Neuronal stem cell (in vitro differentiated cells): ENCODE measurements around the gene AMBRA1.

ENCODE experiments used
- DNase-seq: peaks from one replicate; pipeline ENCODE4 v3.0.0-alpha.2; 2013; ENCODE audit warnings: low spot score
- H2AFZ ChIP-seq: one replicate; pipeline ENCODE4 v1.6.1; 2013; ENCODE audit warnings: mild to moderate bottlenecking, low read length, inconsistent platforms
- H2AK5ac ChIP-seq: 2 replicates; pipeline ENCODE4 v1.6.1; 2013; ENCODE audit warnings: low read depth, mild to moderate bottlenecking, inconsistent platforms, low read length, moderate library complexity, mixed read lengths
- H2BK120ac ChIP-seq: 2 replicates; pipeline ENCODE4 v1.6.1; 2013; ENCODE audit warnings: low read depth, mild to moderate bottlenecking, inconsistent platforms, low read length, moderate library complexity, mixed read lengths
- H2BK12ac ChIP-seq: one replicate; pipeline ENCODE4 v1.6.1; 2013; ENCODE audit warnings: low read length, inconsistent platforms
- H2BK15ac ChIP-seq: 2 replicates; pipeline ENCODE4 v1.6.1; 2013; ENCODE audit warnings: mild to moderate bottlenecking, low read length, inconsistent platforms, mixed read lengths
- H2BK5ac ChIP-seq: one replicate; pipeline ENCODE4 v1.6.1; 2013; ENCODE audit warnings: inconsistent platforms, mild to moderate bottlenecking, low read length, moderate library complexity
- H3K14ac ChIP-seq: one replicate; pipeline ENCODE4 v1.6.1; 2013; ENCODE audit warnings: low read length, inconsistent platforms
- H3K18ac ChIP-seq: 2 replicates; pipeline ENCODE4 v1.6.1; 2013; ENCODE audit warnings: low read length, inconsistent platforms
- H3K23ac ChIP-seq: 2 replicates; pipeline ENCODE4 v1.6.1; 2013; ENCODE audit warnings: low read depth, mild to moderate bottlenecking, mixed read lengths, low read length, inconsistent platforms; ENCODE audit not compliant: poor library complexity
- H3K27ac ChIP-seq: replicated peaks from 3 replicates; pipeline ENCODE4 v1.5.1; 2013; ENCODE audit warnings: low read length, inconsistent platforms
- H3K27me3 ChIP-seq, 3 experiments: 2 replicates each; pipeline ENCODE4 v1.6.1; 2013; ENCODE audit warnings: low read length in 3 of 3, mild to moderate bottlenecking in 2 of 3, inconsistent platforms in 1 of 3, low read depth in 1 of 3, mixed read lengths in 1 of 3, moderate library complexity in 1 of 3; ENCODE audit not compliant: control insufficient read depth in 3 of 3, insufficient read depth in 3 of 3
- H3K36me3 ChIP-seq, 2 donors: replicated peaks in 1 of 2; 2 replicates each; pipeline ENCODE4 v1.6.1; 2013; ENCODE audit warnings: low read length in 2 of 2; ENCODE audit not compliant: control insufficient read depth in 2 of 2, insufficient read depth in 2 of 2
- H3K4ac ChIP-seq: 2 replicates; pipeline ENCODE4 v1.6.1; 2013; ENCODE audit warnings: inconsistent platforms, mild to moderate bottlenecking, low read length, moderate library complexity
- H3K4me1 ChIP-seq, 2 donors: 1 replicate in 1 of 2; 2 replicates in 1 of 2; pipeline ENCODE4 v1.6.1; 2013; ENCODE audit warnings: low read length in 2 of 2, low read depth in 1 of 2; ENCODE audit not compliant: control insufficient read depth in 2 of 2, insufficient read depth in 1 of 2
- H3K4me2 ChIP-seq: one replicate; pipeline ENCODE4 v1.6.1; 2013; ENCODE audit warnings: mild to moderate bottlenecking, low read length, inconsistent platforms; ENCODE audit not compliant: insufficient read depth, poor library complexity, severe bottlenecking
- H3K4me3 ChIP-seq, 2 donors: 2 replicates each; pipeline ENCODE4 v1.5.1; 2013; ENCODE audit warnings: low read length in 2 of 2, mild to moderate bottlenecking in 2 of 2, inconsistent platforms in 1 of 2, moderate library complexity in 1 of 2
- H3K79me1 ChIP-seq: one replicate; pipeline ENCODE4 v1.6.1; 2013; ENCODE audit warnings: low read depth, mild to moderate bottlenecking, inconsistent platforms, low read length, moderate library complexity
- H3K9ac ChIP-seq: one replicate; pipeline ENCODE4 v1.6.1; 2013; ENCODE audit warnings: mild to moderate bottlenecking, low read depth, low read length, inconsistent platforms; ENCODE audit not compliant: poor library complexity
- H3K9me3 ChIP-seq, 2 donors: replicated peaks in 1 of 2; 2 replicates each; pipeline versions ENCODE3 to v1.6.1; 2013; ENCODE audit warnings: low read length in 2 of 2, mild to moderate bottlenecking in 2 of 2, inconsistent platforms in 1 of 2, low read depth in 1 of 2, mixed read lengths in 1 of 2, moderate library complexity in 1 of 2; ENCODE audit not compliant: control insufficient read depth in 2 of 2, insufficient read depth in 1 of 2
- H4K8ac ChIP-seq: one replicate; pipeline ENCODE4 v1.6.1; 2013; ENCODE audit warnings: low read depth, mild to moderate bottlenecking, inconsistent platforms, low read length, moderate library complexity
- H4K91ac ChIP-seq: one replicate; pipeline ENCODE4 v1.6.1; 2013; ENCODE audit warnings: low read length, low read depth, mild to moderate bottlenecking, inconsistent platforms; ENCODE audit not compliant: poor library complexity
- WGBS, 2 donors: extraction: QIAGEN DNeasy Blood & Tissue Kit; methylation state at CpG; one replicate each; pipeline ENCODE4 v1.1.7; 2013; ENCODE audit warnings: missing lambda C conversion rate in 2 of 2, mixed read lengths in 1 of 2; ENCODE audit not compliant: insufficient read length in 2 of 2, insufficient replicate concordance in 1 of 2; ENCODE audit errors: extremely low coverage in 2 of 2; 5-methylcytosine and 5-hydroxymethylcytosine counted together

The AMBRA1 gene

DNA sequence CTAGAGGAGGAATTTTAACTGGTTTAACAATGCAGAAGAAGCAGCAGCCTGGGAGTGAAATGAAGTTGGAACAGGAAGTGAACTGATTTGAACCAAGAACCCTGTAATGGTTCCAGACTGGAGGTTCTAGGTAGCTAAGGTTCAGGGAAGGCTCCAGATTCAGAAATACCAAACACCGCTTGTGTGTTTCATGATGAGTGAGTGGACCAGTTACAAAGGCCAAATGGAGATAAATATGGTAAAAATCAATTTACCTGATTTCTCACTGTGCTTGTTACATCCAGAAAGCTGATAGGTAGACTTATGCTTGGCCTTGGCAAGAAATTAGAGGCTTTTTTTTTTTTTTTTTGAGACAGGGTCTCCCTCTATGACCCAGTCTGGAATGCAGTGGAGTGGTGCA is 36.4 kb upstream of the AMBRA1 start:
- H3K18ac ChIP-seq = no peak overlapping the region
- no peak overlapping the region for H3K14ac ChIP-seq
- H2BK5ac ChIP-seq = no peak overlapping the region
- peaks cover 4% of the 10 kb centered on the region for H3K79me1 ChIP-seq
- H3K27me3 ChIP-seq = no peaks in the 10 kb centered on the region
- H3K23ac ChIP-seq = no peak overlapping the region
- H2AK5ac ChIP-seq = no peak overlapping the region
- no peaks in the 10 kb centered on the region for H3K4me1 ChIP-seq
- WGBS, 2 donors = no CpG with 5 or more reads among the region's 1 CpG
- H3K4me3 ChIP-seq = no peak overlapping the region
- H3K9ac ChIP-seq = no peak overlapping the region
- no peak overlapping the region for H2BK15ac ChIP-seq
- H4K91ac ChIP-seq = no peak overlapping the region
- no peak overlapping the region for H2BK12ac ChIP-seq
- H3K9me3 ChIP-seq = no peaks in the 10 kb centered on the region
- no peak for DNase-seq
- H2AFZ ChIP-seq = no peak overlapping the region
- H3K36me3 ChIP-seq = peaks cover 4 to 59% of the 10 kb centered on the region in 2 donors
- no peak overlapping the region for H3K4me2 ChIP-seq
- H3K4ac ChIP-seq = no peak overlapping the region
- no peak overlapping the region for H4K8ac ChIP-seq
- no peak overlapping the region for H3K27ac ChIP-seq
- H2BK120ac ChIP-seq = no peak overlapping the region

DNA sequence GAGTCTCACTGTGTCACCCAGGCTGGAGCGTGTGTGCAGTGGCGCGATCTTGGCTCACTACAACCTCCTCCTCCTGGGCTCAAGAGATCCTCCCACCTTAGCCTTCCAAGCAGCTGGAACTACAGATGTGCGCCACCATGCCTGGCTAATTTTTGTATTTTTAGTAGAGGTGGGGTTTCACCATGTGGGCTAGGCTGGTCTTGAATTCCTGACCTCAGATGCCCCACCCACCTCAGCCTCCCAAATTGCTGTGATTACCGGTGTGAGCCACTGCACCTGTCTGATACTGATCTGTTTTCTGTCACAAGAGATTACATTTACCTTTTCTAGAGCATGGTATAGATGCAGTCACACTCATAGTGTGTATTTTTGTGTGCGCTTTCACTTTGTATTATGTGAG is 35.1 kb upstream of the AMBRA1 start:
- no peaks in the 10 kb centered on the region for H3K27me3 ChIP-seq
- no peak for DNase-seq
- H4K8ac ChIP-seq = no peak overlapping the region
- no peak overlapping the region for H3K23ac ChIP-seq
- no peaks in the 10 kb centered on the region for H3K9me3 ChIP-seq
- no peak overlapping the region for H4K91ac ChIP-seq
- no peak overlapping the region for H2AFZ ChIP-seq
- no CpG with 5 or more reads among the region's 6 CpGs for WGBS, 2 donors
- no peak overlapping the region for H2BK5ac ChIP-seq
- no peak overlapping the region for H3K9ac ChIP-seq
- no peak overlapping the region for H3K4me3 ChIP-seq
- H3K14ac ChIP-seq = no peak overlapping the region
- no peaks in the 10 kb centered on the region for H3K4me1 ChIP-seq
- no peak overlapping the region for H2BK12ac ChIP-seq
- H2BK120ac ChIP-seq = no peak overlapping the region
- H2AK5ac ChIP-seq = no peak overlapping the region
- peaks cover 4 to 71% of the 10 kb centered on the region in 2 donors for H3K36me3 ChIP-seq
- no peak overlapping the region for H3K4ac ChIP-seq
- H3K18ac ChIP-seq = no peak overlapping the region
- H3K27ac ChIP-seq = no peak overlapping the region
- no peak overlapping the region for H2BK15ac ChIP-seq
- H3K79me1 ChIP-seq = peaks cover 7% of the 10 kb centered on the region
- no peak overlapping the region for H3K4me2 ChIP-seq

DNA sequence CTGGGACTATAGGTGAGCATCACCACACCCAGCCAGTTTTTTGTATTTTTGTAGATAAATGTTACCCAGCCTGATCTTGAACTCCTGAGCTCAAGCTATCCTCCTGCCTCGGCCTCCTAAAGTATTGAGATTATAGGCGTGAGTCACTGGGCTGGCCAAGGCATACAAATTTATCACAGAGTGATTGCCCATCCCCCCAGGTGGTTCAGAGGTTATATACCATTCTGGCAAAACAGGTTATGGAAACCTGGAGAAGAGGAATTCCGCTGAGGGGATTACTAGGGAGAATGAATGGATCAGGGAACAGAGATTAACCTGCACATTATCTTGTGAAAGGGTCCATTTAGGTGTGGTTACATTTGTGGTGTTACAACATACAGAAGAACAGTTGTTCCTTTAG is 31.6 kb upstream of the AMBRA1 start:
- no peak overlapping the region for H3K14ac ChIP-seq
- H3K36me3 ChIP-seq = peaks cover 4 to 72% of the 10 kb centered on the region in 2 donors
- no peak overlapping the region for H2AFZ ChIP-seq
- no peaks in the 10 kb centered on the region for H3K4me1 ChIP-seq
- DNase-seq = no peak
- no peak overlapping the region for H2BK120ac ChIP-seq
- H2AK5ac ChIP-seq = no peak overlapping the region
- peaks cover 8% of the 10 kb centered on the region for H3K79me1 ChIP-seq
- H2BK12ac ChIP-seq = no peak overlapping the region
- no peaks in the 10 kb centered on the region for H3K27me3 ChIP-seq
- H3K18ac ChIP-seq = no peak overlapping the region
- H4K8ac ChIP-seq = no peak overlapping the region
- H2BK15ac ChIP-seq = no peak overlapping the region
- H3K27ac ChIP-seq = no peak overlapping the region
- no peak overlapping the region for H4K91ac ChIP-seq
- H3K4ac ChIP-seq = no peak overlapping the region
- no peak overlapping the region for H3K9ac ChIP-seq
- H3K4me3 ChIP-seq = no peak overlapping the region
- H3K23ac ChIP-seq = no peak overlapping the region
- H3K4me2 ChIP-seq = no peak overlapping the region
- WGBS, 2 donors = no CpG with 5 or more reads among the region's 3 CpGs
- no peaks in the 10 kb centered on the region for H3K9me3 ChIP-seq
- no peak overlapping the region for H2BK5ac ChIP-seq

DNA sequence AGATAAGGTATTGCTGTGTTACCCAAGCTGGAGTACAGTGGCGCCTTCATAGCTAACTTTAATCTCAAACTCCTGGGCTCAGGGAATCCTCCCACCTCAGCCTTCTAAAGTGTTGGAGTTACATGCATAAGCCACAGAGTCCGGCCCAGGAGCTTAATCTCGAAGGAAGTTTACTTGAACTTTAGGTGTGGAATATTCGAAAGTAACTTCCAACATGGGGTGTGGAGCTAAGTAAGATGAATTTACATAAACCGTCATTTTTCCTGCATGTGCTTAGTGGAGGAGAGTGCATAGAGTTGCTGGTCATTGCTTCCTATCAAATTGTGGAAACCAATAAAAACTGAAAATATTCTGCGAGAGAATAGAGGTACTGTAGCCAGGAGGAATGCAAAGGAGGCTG is 25.0 kb upstream of the AMBRA1 start:
- peak overlapping the region in 1 of 2 donors; percentile 22 for H3K4me3 ChIP-seq
- H3K9ac ChIP-seq = no peak overlapping the region
- peaks cover 6% of the 10 kb centered on the region for H3K79me1 ChIP-seq
- no peak overlapping the region for H3K27ac ChIP-seq
- H2BK12ac ChIP-seq = no peak overlapping the region
- H3K4ac ChIP-seq = no peak overlapping the region
- DNase-seq = no peak
- no peak overlapping the region for H3K18ac ChIP-seq
- H4K91ac ChIP-seq = no peak overlapping the region
- no peak overlapping the region for H4K8ac ChIP-seq
- H3K36me3 ChIP-seq = peaks cover 0 to 29% of the 10 kb centered on the region in 2 donors
- H3K4me2 ChIP-seq = no peak overlapping the region
- H2BK15ac ChIP-seq = no peak overlapping the region
- no peaks in the 10 kb centered on the region for H3K9me3 ChIP-seq
- H3K14ac ChIP-seq = no peak overlapping the region
- H2BK5ac ChIP-seq = no peak overlapping the region
- H3K4me1 ChIP-seq = peaks cover 2 to 14% of the 10 kb centered on the region in 2 donors
- no CpG with 5 or more reads among the region's 6 CpGs for WGBS, 2 donors
- no peaks in the 10 kb centered on the region for H3K27me3 ChIP-seq
- no peak overlapping the region for H2BK120ac ChIP-seq
- H3K23ac ChIP-seq = no peak overlapping the region
- no peak overlapping the region for H2AK5ac ChIP-seq
- H2AFZ ChIP-seq = no peak overlapping the region
